ENCODE results near the gene MLF1. TPM values are rescaled to one million over a fixed set of nuclear protein-coding genes. Genes with fewer than 3 reads are reported as not detected.

The MLF1 gene
- total RNA-seq, 1 experiment from 2014 or later: 22.3 TPM

- Mint-ChIP-seq H3K4me3 (no peak overlapping the region), H3K36me3 (peaks cover 3% of the 10 kb centered on the region), H3K27me3 (ENCODE audit: low read depth) (no peaks in the 10 kb centered on the region), H3K9me3 (peaks cover 35% of the 10 kb centered on the region), H3K4me1 (0 out of 2 replicates have a peak, but pooled peaks cover under 1% of the 10 kb centered on the region), H3K27ac (no peak overlapping the region)
- ATAC-seq (no peak), DNase-seq (ENCODE audit: low spot score) (no peak)
- POLR2A ChIA-PET: no interaction called here
- CTCF ChIA-PET: no interaction called here
- TF ChIP-seq ZSCAN18 (CRISPR knock-in tag; IDR thresholded peaks at IDR 0.05): no peak
- no peak for TF ChIP-seq ZNF138 (CRISPR knock-in tag; conservative IDR thresholded peaks at IDR 0.05)
- TF ChIP-seq ZNF423 (CRISPR knock-in tag; IDR thresholded peaks at IDR 0.05): no peak
- no peak for TF ChIP-seq SP1 (CRISPR knock-in tag; conservative IDR thresholded peaks at IDR 0.05)
- no peak for TF ChIP-seq FOXK1 (CRISPR knock-in tag; IDR thresholded peaks at IDR 0.05)
- no peak for TF ChIP-seq MYBL2 (CRISPR knock-in tag; IDR thresholded peaks at IDR 0.05)
- TF ChIP-seq, protein P1, sequence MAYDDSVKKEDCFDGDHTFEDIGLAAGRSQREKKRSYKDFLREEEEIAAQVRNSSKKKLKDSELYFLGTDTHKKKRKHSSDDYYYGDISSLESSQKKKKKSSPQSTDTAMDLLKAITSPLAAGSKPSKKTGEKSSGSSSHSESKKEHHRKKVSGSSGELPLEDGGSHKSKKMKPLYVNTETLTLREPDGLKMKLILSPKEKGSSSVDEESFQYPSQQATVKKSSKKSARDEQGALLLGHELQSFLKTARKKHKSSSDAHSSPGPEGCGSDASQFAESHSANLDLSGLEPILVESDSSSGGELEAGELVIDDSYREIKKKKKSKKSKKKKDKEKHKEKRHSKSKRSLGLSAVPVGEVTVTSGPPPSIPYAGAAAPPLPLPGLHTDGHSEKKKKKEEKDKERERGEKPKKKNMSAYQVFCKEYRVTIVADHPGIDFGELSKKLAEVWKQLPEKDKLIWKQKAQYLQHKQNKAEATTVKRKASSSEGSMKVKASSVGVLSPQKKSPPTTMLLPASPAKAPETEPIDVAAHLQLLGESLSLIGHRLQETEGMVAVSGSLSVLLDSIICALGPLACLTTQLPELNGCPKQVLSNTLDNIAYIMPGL (CRISPR knock-in tag; IDR thresholded peaks at IDR 0.05): no peak
- TF ChIP-seq IRF2 (CRISPR knock-in tag; IDR thresholded peaks at IDR 0.05; ENCODE audit: borderline replicate concordance, low read depth): no peak
- TF ChIP-seq, protein P2, sequence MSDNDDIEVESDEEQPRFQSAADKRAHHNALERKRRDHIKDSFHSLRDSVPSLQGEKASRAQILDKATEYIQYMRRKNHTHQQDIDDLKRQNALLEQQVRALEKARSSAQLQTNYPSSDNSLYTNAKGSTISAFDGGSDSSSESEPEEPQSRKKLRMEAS (CRISPR knock-in tag; IDR thresholded peaks at IDR 0.05): no peak
- TF ChIP-seq SMAD3 (CRISPR knock-in tag; IDR thresholded peaks at IDR 0.05; ENCODE audit: borderline replicate concordance): no peak
- TF ChIP-seq NFYB (CRISPR knock-in tag; conservative IDR thresholded peaks at IDR 0.05; ENCODE audit: low read depth): no peak
- no peak for TF ChIP-seq MXD4 (CRISPR knock-in tag; IDR thresholded peaks at IDR 0.05; ENCODE audit: borderline replicate concordance)
- TF ChIP-seq GTF2I (CRISPR knock-in tag; conservative IDR thresholded peaks at IDR 0.05): no peak
- no peak for TF ChIP-seq CREB1 (CRISPR knock-in tag; IDR thresholded peaks at IDR 0.05)
- TF ChIP-seq, protein P3, sequence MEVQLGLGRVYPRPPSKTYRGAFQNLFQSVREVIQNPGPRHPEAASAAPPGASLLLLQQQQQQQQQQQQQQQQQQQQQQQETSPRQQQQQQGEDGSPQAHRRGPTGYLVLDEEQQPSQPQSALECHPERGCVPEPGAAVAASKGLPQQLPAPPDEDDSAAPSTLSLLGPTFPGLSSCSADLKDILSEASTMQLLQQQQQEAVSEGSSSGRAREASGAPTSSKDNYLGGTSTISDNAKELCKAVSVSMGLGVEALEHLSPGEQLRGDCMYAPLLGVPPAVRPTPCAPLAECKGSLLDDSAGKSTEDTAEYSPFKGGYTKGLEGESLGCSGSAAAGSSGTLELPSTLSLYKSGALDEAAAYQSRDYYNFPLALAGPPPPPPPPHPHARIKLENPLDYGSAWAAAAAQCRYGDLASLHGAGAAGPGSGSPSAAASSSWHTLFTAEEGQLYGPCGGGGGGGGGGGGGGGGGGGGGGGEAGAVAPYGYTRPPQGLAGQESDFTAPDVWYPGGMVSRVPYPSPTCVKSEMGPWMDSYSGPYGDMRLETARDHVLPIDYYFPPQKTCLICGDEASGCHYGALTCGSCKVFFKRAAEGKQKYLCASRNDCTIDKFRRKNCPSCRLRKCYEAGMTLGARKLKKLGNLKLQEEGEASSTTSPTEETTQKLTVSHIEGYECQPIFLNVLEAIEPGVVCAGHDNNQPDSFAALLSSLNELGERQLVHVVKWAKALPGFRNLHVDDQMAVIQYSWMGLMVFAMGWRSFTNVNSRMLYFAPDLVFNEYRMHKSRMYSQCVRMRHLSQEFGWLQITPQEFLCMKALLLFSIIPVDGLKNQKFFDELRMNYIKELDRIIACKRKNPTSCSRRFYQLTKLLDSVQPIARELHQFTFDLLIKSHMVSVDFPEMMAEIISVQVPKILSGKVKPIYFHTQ (CRISPR knock-in tag; IDR thresholded peaks at IDR 0.05): no peak
- TF ChIP-seq OVOL2 (CRISPR knock-in tag; IDR thresholded peaks at IDR 0.05; ENCODE audit: borderline replicate concordance): no peak
- no peak for TF ChIP-seq ATF1 (CRISPR knock-in tag; IDR thresholded peaks at IDR 0.05)
These were observed 54.9 kb downstream of the MLF1 start for GRCh38 chr3:158625881-158626280.

GRCh38 chr3:158631981-158632380 lies 61.0 kb downstream of the MLF1 start:
- ChIA-PET POLR2A (no interaction called here), CTCF (interaction anchor here (1.1 kb wide), 1 partner anchor 96 kb away, joined by 3 read pairs; no protein-coding TSS in a partner anchor)
- no peak overlapping the region for H3K27ac Mint-ChIP-seq
- H3K36me3 Mint-ChIP-seq: peaks cover 18% of the 10 kb centered on the region
- DNase-seq (ENCODE audit: low spot score): no peak
- peaks cover 14% of the 10 kb centered on the region for H3K27me3 Mint-ChIP-seq (ENCODE audit: low read depth)
- H3K4me3 Mint-ChIP-seq: no peak overlapping the region
- H3K9me3 Mint-ChIP-seq: peaks cover 45% of the 10 kb centered on the region
- no peak for ATAC-seq
- H3K4me1 Mint-ChIP-seq: peaks cover 19% of the 10 kb centered on the region
- TF ChIP-seq GRHL2 (CRISPR knock-in tag; IDR thresholded peaks at IDR 0.05; ENCODE audit: insufficient replicate concordance, severe bottlenecking) (no peak), ZNF263 (CRISPR knock-in tag; IDR thresholded peaks at IDR 0.05; ENCODE audit: low read depth) (no peak), FOXP1 (CRISPR knock-in tag; IDR thresholded peaks at IDR 0.05; ENCODE audit: borderline replicate concordance) (no peak), ZNF121 (CRISPR knock-in tag; IDR thresholded peaks at IDR 0.05) (no peak), AFF4 (CRISPR knock-in tag; IDR thresholded peaks at IDR 0.05; ENCODE audit: borderline replicate concordance) (no peak), ESRRA (CRISPR knock-in tag; IDR thresholded peaks at IDR 0.05; ENCODE audit: borderline replicate concordance) (no peak), ELF4 (CRISPR knock-in tag; IDR thresholded peaks at IDR 0.05; ENCODE audit: low read depth) (no peak), ZNF317 (CRISPR knock-in tag; IDR thresholded peaks at IDR 0.05; ENCODE audit: borderline replicate concordance, low read depth) (no peak)

Measured in WTC11 (cell line).